ENCODE measurements around the gene SORBS1.
A peak's percentile ranks its signal among the peaks of the same experiment; 100 is the strongest.

The SORBS1 gene

GRCh38 chr10:95382596-95382995, 178.6 kb downstream of the SORBS1 start:
- ATAC-seq (ENCODE audit: low read depth) (no peak), DNase-seq (ENCODE audit: low spot score) (no peak)
- no peaks in the 10 kb centered on the region for H3K36me3 ChIP-seq (ENCODE audit: low read depth)
- H3K4me1 ChIP-seq (ENCODE audit: insufficient read depth, poor library complexity, severe bottlenecking): no peaks in the 10 kb centered on the region
- no peak overlapping the region for H3K27ac ChIP-seq (ENCODE audit: poor library complexity, severe bottlenecking)
- no peaks in the 10 kb centered on the region for H3K9me3 ChIP-seq (ENCODE audit: severe bottlenecking)
- no peak for TF ChIP-seq CTCF (IDR thresholded peaks at IDR 0.05; ENCODE audit: poor library complexity, severe bottlenecking)
- H3K4me3 ChIP-seq (ENCODE audit: severe bottlenecking): no peak overlapping the region
- no peaks in the 10 kb centered on the region for H3K27me3 ChIP-seq (ENCODE audit: insufficient read depth, poor library complexity, severe bottlenecking)

- Histone ChIP-seq H3K4me1 (ENCODE audit: insufficient read depth, poor library complexity, severe bottlenecking) (no peaks in the 10 kb centered on the region), H3K27me3 (ENCODE audit: insufficient read depth, poor library complexity, severe bottlenecking) (no peaks in the 10 kb centered on the region), H3K4me3 (ENCODE audit: severe bottlenecking) (no peak overlapping the region), H3K9me3 (ENCODE audit: severe bottlenecking) (no peaks in the 10 kb centered on the region), H3K36me3 (ENCODE audit: low read depth) (no peaks in the 10 kb centered on the region), H3K27ac (ENCODE audit: poor library complexity, severe bottlenecking) (no peak overlapping the region)
- ATAC-seq (ENCODE audit: low read depth): no peak
- no peak for TF ChIP-seq CTCF (IDR thresholded peaks at IDR 0.05; ENCODE audit: poor library complexity, severe bottlenecking)
- no peak for DNase-seq (ENCODE audit: low spot score)
Measured at GRCh38 chr10:95382174-95382573, 179.0 kb downstream of the SORBS1 start.

- no peaks in the 10 kb centered on the region for H3K36me3 ChIP-seq (ENCODE audit: low read depth)
- ATAC-seq (ENCODE audit: low read depth): no peak
- H3K4me1 ChIP-seq (ENCODE audit: insufficient read depth, poor library complexity, severe bottlenecking): no peaks in the 10 kb centered on the region
- no peaks in the 10 kb centered on the region for H3K9me3 ChIP-seq (ENCODE audit: severe bottlenecking)
- no peak for TF ChIP-seq CTCF (IDR thresholded peaks at IDR 0.05; ENCODE audit: poor library complexity, severe bottlenecking)
- no peak overlapping the region for H3K4me3 ChIP-seq (ENCODE audit: severe bottlenecking)
- H3K27ac ChIP-seq (ENCODE audit: poor library complexity, severe bottlenecking): no peak overlapping the region
- H3K27me3 ChIP-seq (ENCODE audit: insufficient read depth, poor library complexity, severe bottlenecking): no peaks in the 10 kb centered on the region
- DNase-seq (ENCODE audit: low spot score): no peak
Measured at GRCh38 chr10:95377950-95378349, 183.2 kb downstream of the SORBS1 start.

- Histone ChIP-seq H3K4me3 (ENCODE audit: severe bottlenecking) (no peak overlapping the region), H3K36me3 (ENCODE audit: low read depth) (no peaks in the 10 kb centered on the region), H3K27me3 (ENCODE audit: insufficient read depth, poor library complexity, severe bottlenecking) (peaks cover 6% of the 10 kb centered on the region), H3K4me1 (ENCODE audit: insufficient read depth, poor library complexity, severe bottlenecking) (no peaks in the 10 kb centered on the region), H3K9me3 (ENCODE audit: severe bottlenecking) (no peaks in the 10 kb centered on the region), H3K27ac (ENCODE audit: poor library complexity, severe bottlenecking) (no peak overlapping the region)
- no peak for TF ChIP-seq CTCF (IDR thresholded peaks at IDR 0.05; ENCODE audit: poor library complexity, severe bottlenecking)
- DNase-seq (ENCODE audit: low spot score) (no peak), ATAC-seq (ENCODE audit: low read depth) (no peak)
Measured at GRCh38 chr10:95375418-95375817, 185.8 kb downstream of the SORBS1 start.

GRCh38 chr10:95374597-95375209, 186.5 kb downstream of the SORBS1 start:
- ATAC-seq (ENCODE audit: low read depth) (peak; percentile 99), DNase-seq (ENCODE audit: low spot score) (no peak)
- no peaks in the 10 kb centered on the region for H3K36me3 ChIP-seq (ENCODE audit: low read depth)
- H3K4me3 ChIP-seq (ENCODE audit: severe bottlenecking): no peak overlapping the region
- TF ChIP-seq CTCF (IDR thresholded peaks at IDR 0.05; ENCODE audit: poor library complexity, severe bottlenecking): peak; percentile 94
- no peaks in the 10 kb centered on the region for H3K9me3 ChIP-seq (ENCODE audit: severe bottlenecking)
- H3K4me1 ChIP-seq (ENCODE audit: insufficient read depth, poor library complexity, severe bottlenecking): no peaks in the 10 kb centered on the region
- H3K27me3 ChIP-seq (ENCODE audit: insufficient read depth, poor library complexity, severe bottlenecking): peaks cover 6% of the 10 kb centered on the region
- no peak overlapping the region for H3K27ac ChIP-seq (ENCODE audit: poor library complexity, severe bottlenecking)

Data from RWPE2 (cell line).